ENCODE results near the gene NUDT13.

The NUDT13 gene

DNA sequence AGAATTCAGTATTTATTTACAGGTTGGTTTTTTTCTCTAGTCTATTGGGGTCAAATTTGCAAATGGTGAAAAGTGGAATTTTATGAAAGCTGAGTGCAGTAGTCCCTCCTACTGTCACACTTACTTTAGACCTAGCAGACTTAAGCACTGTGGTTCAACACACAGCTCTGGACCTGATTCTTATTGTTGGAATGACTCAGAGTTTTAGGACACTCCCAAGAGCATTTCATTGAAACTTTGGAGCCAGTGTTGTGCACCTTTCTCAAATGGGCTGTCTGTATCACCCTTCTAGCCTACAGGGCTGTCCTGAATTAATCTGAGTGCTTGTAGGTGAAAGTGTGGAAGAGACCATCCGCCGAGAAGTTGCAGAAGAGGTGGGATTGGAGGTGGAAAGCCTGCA is 16.1 kb downstream of the NUDT13 start:
- no peak overlapping the region for H3K14ac ChIP-seq (ENCODE audit: low read length)
- H2BK120ac ChIP-seq (ENCODE audit: low read depth, low read length) = no peak overlapping the region
- WGBS, 2 donors (ENCODE audit: extremely low coverage in 2 of 2, insufficient read length in 2 of 2, insufficient replicate concordance in 1 of 2) = no CpG with 5 or more reads among the region's 2 CpGs
- no peak overlapping the region for H2BK5ac ChIP-seq (ENCODE audit: low read length)
- H2AFZ ChIP-seq (ENCODE audit: low read length) = no peak overlapping the region
- no peak overlapping the region for H4K91ac ChIP-seq (ENCODE audit: low read depth, low read length, poor library complexity)
- H3K9ac ChIP-seq (ENCODE audit: low read depth, low read length, poor library complexity) = no peak overlapping the region
- H3K18ac ChIP-seq (ENCODE audit: low read length) = no peak overlapping the region
- H3K79me1 ChIP-seq (ENCODE audit: low read depth, low read length) = no peaks in the 10 kb centered on the region
- H3K23ac ChIP-seq (ENCODE audit: low read depth, low read length, poor library complexity) = no peak overlapping the region
- H3K4me3 ChIP-seq (ENCODE audit: low read length in 2 of 2) = no peak overlapping the region
- peaks cover 10 to 59% of the 10 kb centered on the region in 2 donors for H3K36me3 ChIP-seq (replicated peaks in 1 of 2; ENCODE audit: control insufficient read depth in 2 of 2, insufficient read depth in 2 of 2, low read length in 2 of 2)
- no peak overlapping the region for H2BK12ac ChIP-seq (ENCODE audit: low read length)
- H3K27me3 ChIP-seq (ENCODE audit: control insufficient read depth in 3 of 3, insufficient read depth in 3 of 3, low read depth in 1 of 3, low read length in 3 of 3) = no peaks in the 10 kb centered on the region
- no peak overlapping the region for H3K4me2 ChIP-seq (ENCODE audit: insufficient read depth, low read length, poor library complexity, severe bottlenecking)
- no peak overlapping the region for H2BK15ac ChIP-seq (ENCODE audit: low read length)
- H3K4me1 ChIP-seq (ENCODE audit: control insufficient read depth in 2 of 2, insufficient read depth in 1 of 2, low read depth in 1 of 2, low read length in 2 of 2) = no peaks in the 10 kb centered on the region
- H3K27ac ChIP-seq (replicated peaks; ENCODE audit: low read length) = no peak overlapping the region
- H4K8ac ChIP-seq (ENCODE audit: low read depth, low read length) = no peak overlapping the region
- no peak overlapping the region for H3K4ac ChIP-seq (ENCODE audit: low read length)
- DNase-seq (ENCODE audit: low spot score) = no peak
- no peaks in the 10 kb centered on the region for H3K9me3 ChIP-seq (replicated peaks in 1 of 2; ENCODE audit: control insufficient read depth in 2 of 2, insufficient read depth in 1 of 2, low read depth in 1 of 2, low read length in 2 of 2)
- H2AK5ac ChIP-seq (ENCODE audit: low read depth, low read length) = no peak overlapping the region

DNA sequence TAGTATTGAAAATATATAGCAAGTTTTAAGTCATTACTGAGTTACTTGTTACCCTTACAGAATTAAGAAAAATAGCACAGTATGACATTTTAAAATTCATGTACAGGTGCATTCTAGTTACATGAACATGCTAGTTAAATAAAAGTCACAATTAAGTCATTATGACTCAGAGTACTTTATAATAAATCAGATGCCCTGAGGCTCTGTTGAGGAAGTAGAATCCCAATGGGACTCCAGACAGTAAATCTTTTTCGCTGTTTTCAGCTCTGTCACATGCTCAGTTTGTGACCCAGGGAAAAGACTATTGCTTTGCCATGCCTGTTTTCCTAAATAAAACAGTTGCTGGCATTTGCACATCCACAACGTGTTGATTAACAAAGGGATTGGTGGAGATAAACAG is 21.0 kb downstream of the NUDT13 start:
- no peaks in the 10 kb centered on the region for H3K27me3 ChIP-seq (ENCODE audit: control insufficient read depth in 3 of 3, insufficient read depth in 3 of 3, low read depth in 1 of 3, low read length in 3 of 3)
- no CpG with 5 or more reads among the region's 2 CpGs for WGBS, 2 donors (ENCODE audit: extremely low coverage in 2 of 2, insufficient read length in 2 of 2, insufficient replicate concordance in 1 of 2)

DNA sequence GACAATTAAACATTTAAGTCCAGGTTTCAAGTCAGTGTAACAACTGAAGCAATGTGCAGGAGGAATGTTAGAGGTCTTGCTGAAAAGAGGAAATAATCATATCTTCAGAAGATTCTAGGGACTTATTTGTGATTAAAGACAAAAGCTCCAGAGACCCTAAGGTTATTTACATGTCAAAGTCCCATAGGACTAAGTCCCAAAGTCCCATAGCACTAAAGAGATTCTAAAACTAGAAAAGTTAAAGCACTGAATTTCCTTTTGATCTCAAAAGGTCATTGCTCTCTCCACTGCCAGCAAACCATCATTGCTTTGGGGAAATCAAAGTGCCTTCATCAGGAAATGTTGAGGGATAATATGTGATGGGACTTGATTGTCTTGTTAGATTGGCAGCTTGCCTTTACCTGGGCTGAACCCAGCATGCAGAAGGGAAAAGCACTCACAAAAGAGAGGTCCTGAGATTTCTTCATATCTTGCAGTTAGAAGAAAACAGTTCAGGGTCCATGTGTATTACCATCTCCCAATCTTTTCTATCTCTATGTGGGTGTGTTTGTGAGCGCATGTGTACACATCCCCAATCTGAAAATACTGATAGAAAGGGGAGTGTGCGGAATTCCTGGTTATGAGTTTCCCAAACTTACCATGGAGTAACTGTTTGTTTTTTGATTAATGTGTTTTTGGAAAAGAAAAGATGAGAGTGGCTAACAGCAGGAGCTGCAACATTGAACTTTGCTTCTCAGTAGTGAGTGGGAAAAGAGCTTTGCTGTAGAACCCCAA is 21.8 kb downstream of the NUDT13 start:
- Histone ChIP-seq H3K14ac (ENCODE audit: low read length) (no peak overlapping the region), H3K27me3 (ENCODE audit: control insufficient read depth in 3 of 3, insufficient read depth in 3 of 3, low read depth in 1 of 3, low read length in 3 of 3) (no peaks in the 10 kb centered on the region), H3K36me3 (replicated peaks in 1 of 2; ENCODE audit: control insufficient read depth in 2 of 2, insufficient read depth in 2 of 2, low read length in 2 of 2) (peaks cover 13 to 85% of the 10 kb centered on the region in 2 donors)

More for the DNA sequence above, 21.0 kb downstream of the NUDT13 start:
- Histone ChIP-seq H2BK12ac (ENCODE audit: low read length) (no peak overlapping the region), H3K4me1 (ENCODE audit: control insufficient read depth in 2 of 2, insufficient read depth in 1 of 2, low read depth in 1 of 2, low read length in 2 of 2) (no peaks in the 10 kb centered on the region), H3K9ac (ENCODE audit: low read depth, low read length, poor library complexity) (no peak overlapping the region), H3K27ac (replicated peaks; ENCODE audit: low read length) (no peak overlapping the region), H3K23ac (ENCODE audit: low read depth, low read length, poor library complexity) (no peak overlapping the region), H3K36me3 (replicated peaks in 1 of 2; ENCODE audit: control insufficient read depth in 2 of 2, insufficient read depth in 2 of 2, low read length in 2 of 2) (peaks cover 13 to 82% of the 10 kb centered on the region in 2 donors), H2BK5ac (ENCODE audit: low read length) (no peak overlapping the region), H2AK5ac (ENCODE audit: low read depth, low read length) (no peak overlapping the region), H4K91ac (ENCODE audit: low read depth, low read length, poor library complexity) (no peak overlapping the region), H2BK15ac (ENCODE audit: low read length) (no peak overlapping the region), H3K4me2 (ENCODE audit: insufficient read depth, low read length, poor library complexity, severe bottlenecking) (no peak overlapping the region), H2BK120ac (ENCODE audit: low read depth, low read length) (no peak overlapping the region), H3K4ac (ENCODE audit: low read length) (no peak overlapping the region), H3K9me3 (replicated peaks in 1 of 2; ENCODE audit: control insufficient read depth in 2 of 2, insufficient read depth in 1 of 2, low read depth in 1 of 2, low read length in 2 of 2) (no peaks in the 10 kb centered on the region), H3K79me1 (ENCODE audit: low read depth, low read length) (no peaks in the 10 kb centered on the region), H3K14ac (ENCODE audit: low read length) (no peak overlapping the region), H2AFZ (ENCODE audit: low read length) (no peak overlapping the region), H3K4me3 (ENCODE audit: low read length in 2 of 2) (no peak overlapping the region), H3K18ac (ENCODE audit: low read length) (no peak overlapping the region), H4K8ac (ENCODE audit: low read depth, low read length) (no peak overlapping the region)
- no peak for DNase-seq (ENCODE audit: low spot score)

DNA sequence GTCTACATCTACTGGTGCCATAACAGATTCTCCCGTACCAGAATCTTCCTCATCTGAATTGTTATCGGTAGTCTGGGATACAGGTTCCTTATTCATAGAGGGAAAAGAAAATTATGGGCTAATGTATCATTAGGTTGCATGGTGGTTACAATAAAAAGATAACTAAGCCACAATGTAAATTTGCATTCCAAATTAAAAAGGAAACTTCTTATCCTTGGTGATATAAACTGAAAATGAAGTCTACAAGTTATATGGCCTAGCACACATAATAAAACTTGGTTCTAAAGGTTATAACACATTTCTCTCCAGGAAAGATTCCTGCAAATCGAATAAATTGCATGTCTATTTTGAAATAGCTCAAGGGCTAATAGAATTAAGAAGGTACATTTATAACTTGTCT is 24.5 kb downstream of the NUDT13 start:
- no peak for DNase-seq (ENCODE audit: low spot score)
- Histone ChIP-seq H2BK15ac (ENCODE audit: low read length) (no peak overlapping the region), H3K27me3 (ENCODE audit: control insufficient read depth in 3 of 3, insufficient read depth in 3 of 3, low read depth in 1 of 3, low read length in 3 of 3) (no peaks in the 10 kb centered on the region), H3K4me3 (ENCODE audit: low read length in 2 of 2) (no peak overlapping the region), H3K23ac (ENCODE audit: low read depth, low read length, poor library complexity) (no peak overlapping the region), H3K27ac (replicated peaks; ENCODE audit: low read length) (no peak overlapping the region), H3K4ac (ENCODE audit: low read length) (no peak overlapping the region), H4K8ac (ENCODE audit: low read depth, low read length) (no peak overlapping the region), H3K18ac (ENCODE audit: low read length) (no peak overlapping the region), H2AK5ac (ENCODE audit: low read depth, low read length) (no peak overlapping the region), H3K79me1 (ENCODE audit: low read depth, low read length) (no peaks in the 10 kb centered on the region), H3K4me2 (ENCODE audit: insufficient read depth, low read length, poor library complexity, severe bottlenecking) (no peak overlapping the region), H2BK5ac (ENCODE audit: low read length) (no peak overlapping the region), H3K4me1 (ENCODE audit: control insufficient read depth in 2 of 2, insufficient read depth in 1 of 2, low read depth in 1 of 2, low read length in 2 of 2) (no peaks in the 10 kb centered on the region), H4K91ac (ENCODE audit: low read depth, low read length, poor library complexity) (no peak overlapping the region), H3K36me3 (replicated peaks in 1 of 2; ENCODE audit: control insufficient read depth in 2 of 2, insufficient read depth in 2 of 2, low read length in 2 of 2) (peaks cover 15 to 93% of the 10 kb centered on the region in 2 donors), H3K9ac (ENCODE audit: low read depth, low read length, poor library complexity) (no peak overlapping the region), H2BK12ac (ENCODE audit: low read length) (no peak overlapping the region), H2AFZ (ENCODE audit: low read length) (no peak overlapping the region), H3K9me3 (replicated peaks in 1 of 2; ENCODE audit: control insufficient read depth in 2 of 2, insufficient read depth in 1 of 2, low read depth in 1 of 2, low read length in 2 of 2) (no peaks in the 10 kb centered on the region), H2BK120ac (ENCODE audit: low read depth, low read length) (no peak overlapping the region), H3K14ac (ENCODE audit: low read length) (no peak overlapping the region)
- no CpG with 5 or more reads among the region's 3 CpGs for WGBS, 2 donors (ENCODE audit: extremely low coverage in 2 of 2, insufficient read length in 2 of 2, insufficient replicate concordance in 1 of 2)

More for the DNA sequence above, 21.8 kb downstream of the NUDT13 start:
- WGBS, 2 donors (ENCODE audit: extremely low coverage in 2 of 2, insufficient read length in 2 of 2, insufficient replicate concordance in 1 of 2) = no CpG with 5 or more reads among the region's 2 CpGs
- Histone ChIP-seq H2BK12ac (ENCODE audit: low read length) (no peak overlapping the region), H3K4me2 (ENCODE audit: insufficient read depth, low read length, poor library complexity, severe bottlenecking) (no peak overlapping the region), H4K8ac (ENCODE audit: low read depth, low read length) (no peak overlapping the region), H3K79me1 (ENCODE audit: low read depth, low read length) (no peaks in the 10 kb centered on the region), H3K9me3 (replicated peaks in 1 of 2; ENCODE audit: control insufficient read depth in 2 of 2, insufficient read depth in 1 of 2, low read depth in 1 of 2, low read length in 2 of 2) (no peaks in the 10 kb centered on the region), H2BK15ac (ENCODE audit: low read length) (no peak overlapping the region), H3K18ac (ENCODE audit: low read length) (no peak overlapping the region), H3K4me3 (ENCODE audit: low read length in 2 of 2) (no peak overlapping the region), H3K4me1 (ENCODE audit: control insufficient read depth in 2 of 2, insufficient read depth in 1 of 2, low read depth in 1 of 2, low read length in 2 of 2) (no peaks in the 10 kb centered on the region), H2AFZ (ENCODE audit: low read length) (no peak overlapping the region), H3K23ac (ENCODE audit: low read depth, low read length, poor library complexity) (no peak overlapping the region), H4K91ac (ENCODE audit: low read depth, low read length, poor library complexity) (no peak overlapping the region), H3K4ac (ENCODE audit: low read length) (no peak overlapping the region), H2BK5ac (ENCODE audit: low read length) (no peak overlapping the region), H2AK5ac (ENCODE audit: low read depth, low read length) (no peak overlapping the region), H3K9ac (ENCODE audit: low read depth, low read length, poor library complexity) (no peak overlapping the region), H2BK120ac (ENCODE audit: low read depth, low read length) (no peak overlapping the region), H3K27ac (replicated peaks; ENCODE audit: low read length) (no peak overlapping the region)
- DNase-seq (ENCODE audit: low spot score) = no peak
